HG03378 (cell line): Measurements from ENCODE around the gene HDAC2.
"Not testable (repeated sequence)": the region's sequence is repeated elsewhere in the genome, so short reads cannot be mapped to it uniquely, and the experiment has no call there.

ENCODE experiments used
- ATAC-seq: cut with Tn5 transposase; IDR thresholded peaks from one replicate; pipeline ENCODE4 v1.9.1; 2021; ENCODE audit warnings: mild to moderate bottlenecking, moderate library complexity; ENCODE audit not compliant: unreplicated experiment

Gene HDAC2

GRCh38 chr6:113976806-113977205 lies 5.9 kb upstream of the HDAC2 start:
- no peak for ATAC-seq

GRCh38 chr6:113971741-113972140 lies 793 bp upstream of the HDAC2 start:
- ATAC-seq = no peak

- peak; percentile 28 for ATAC-seq
Observed at GRCh38 chr6:113969888-113970804, 802 bp downstream of the HDAC2 start.

- no peak for ATAC-seq
Observed at GRCh38 chr6:113968472-113968871, 2.5 kb downstream of the HDAC2 start.

- no peak for ATAC-seq
Observed at GRCh38 chr6:113967777-113968176, 3.2 kb downstream of the HDAC2 start.

- peak; percentile 83 for ATAC-seq
Observed at GRCh38 chr6:113960795-113961194, 10.2 kb downstream of the HDAC2 start.

GRCh38 chr6:113959235-113959634 lies 11.7 kb downstream of the HDAC2 start:
- ATAC-seq = no peak

GRCh38 chr6:113954653-113955052 lies 16.3 kb downstream of the HDAC2 start:
- no peak for ATAC-seq

- ATAC-seq = no peak
Observed at GRCh38 chr6:113953346-113953745, 17.6 kb downstream of the HDAC2 start.

GRCh38 chr6:113949499-113949898 lies 21.4 kb downstream of the HDAC2 start:
- ATAC-seq = no peak

GRCh38 chr6:113944701-113945100 lies 26.2 kb downstream of the HDAC2 start:
- no peak for ATAC-seq

- no peak for ATAC-seq
Observed at GRCh38 chr6:113939825-113940224, 31.1 kb downstream of the HDAC2 start.

- ATAC-seq = peak; percentile 90
Observed at GRCh38 chr6:113936093-113936934, 34.6 kb downstream of the HDAC2 start.

GRCh38 chr6:113934101-113934500 lies 36.8 kb downstream of the HDAC2 start:
- no peak for ATAC-seq

- ATAC-seq = not testable (repeated sequence)
Observed at GRCh38 chr6:113931907-113932306, 39.0 kb downstream of the HDAC2 start.

- no peak for ATAC-seq
Observed at GRCh38 chr6:113930183-113930582, 40.8 kb downstream of the HDAC2 start.

GRCh38 chr6:113927001-113927400 lies 43.9 kb downstream of the HDAC2 start:
- ATAC-seq = no peak

- no peak for ATAC-seq
Observed at GRCh38 chr6:113925378-113925777, 45.6 kb downstream of the HDAC2 start.

GRCh38 chr6:113924312-113924723 lies 46.6 kb downstream of the HDAC2 start:
- no peak for ATAC-seq

- no peak for ATAC-seq
Observed at GRCh38 chr6:113923526-113923925, 47.4 kb downstream of the HDAC2 start.

- ATAC-seq = no peak
Observed at GRCh38 chr6:113921299-113921904, 49.5 kb downstream of the HDAC2 start.
